Activated CD4-positive, CD25-positive, alpha-beta regulatory T cell treated with anti-CD3 and anti-CD28 coated beads, Interleukin-2, amount 50 U/mL, for 72 hours (primary cell): Measurements from ENCODE around the gene TPRA1.

Experiments used
- DNase-seq: peaks from one replicate; pipeline ENCODE4 v3.0.0; 2021

The TPRA1 gene

GRCh38 chr3:127555108-127555507, 35.4 kb downstream of the TPRA1 start:
- DNase-seq = no peak

- DNase-seq = no peak
These were observed 38.5 kb downstream of the TPRA1 start for GRCh38 chr3:127552038-127552437.

GRCh38 chr3:127551178-127551577, 39.4 kb downstream of the TPRA1 start:
- DNase-seq = no peak

- DNase-seq = no peak
These were observed 39.9 kb downstream of the TPRA1 start for GRCh38 chr3:127550468-127551157.

- no peak for DNase-seq
These were observed 40.6 kb downstream of the TPRA1 start for GRCh38 chr3:127549826-127550467.

GRCh38 chr3:127547761-127548605, 42.5 kb downstream of the TPRA1 start:
- peak; percentile 86 for DNase-seq

GRCh38 chr3:127546970-127547733, 43.4 kb downstream of the TPRA1 start:
- DNase-seq = no peak

GRCh38 chr3:127546554-127546953, 44.0 kb downstream of the TPRA1 start:
- DNase-seq = no peak

- DNase-seq = no peak
These were observed 44.6 kb downstream of the TPRA1 start for GRCh38 chr3:127545711-127546457.

- DNase-seq = no peak
These were observed 45.3 kb downstream of the TPRA1 start for GRCh38 chr3:127545216-127545615.

GRCh38 chr3:127544803-127545201, 45.7 kb downstream of the TPRA1 start:
- DNase-seq = no peak

GRCh38 chr3:127544192-127544802, 46.2 kb downstream of the TPRA1 start:
- peak; percentile 68 for DNase-seq

- DNase-seq = no peak
These were observed 47.1 kb downstream of the TPRA1 start for GRCh38 chr3:127543441-127543840.

- DNase-seq = no peak
These were observed 48.0 kb downstream of the TPRA1 start for GRCh38 chr3:127542441-127542952.

GRCh38 chr3:127541320-127541719, 49.2 kb downstream of the TPRA1 start:
- DNase-seq = no peak

- no peak for DNase-seq
These were observed 51.0 kb downstream of the TPRA1 start for GRCh38 chr3:127539366-127540060.

GRCh38 chr3:127538569-127538968, 52.0 kb downstream of the TPRA1 start:
- DNase-seq = no peak

- DNase-seq = no peak
These were observed 53.4 kb downstream of the TPRA1 start for GRCh38 chr3:127536830-127537812.
